Smooth muscle cell (in vitro differentiated cells): ENCODE results near the gene CPVL. TPM values are rescaled to one million over a fixed set of nuclear protein-coding genes. Genes with fewer than 3 reads are reported as not detected.

Experiments
- DNase-seq: peaks from one replicate; lab custom pipeline; 2025; ENCODE audit not compliant: unreplicated experiment; lab: John Stamatoyannopoulos, UW
- H2AFZ ChIP-seq: fragments of 200-600 bp; sonication (generic); 2 replicates; pipeline ENCODE4 v1.6.0; 2016; ENCODE audit warnings: antibody characterized with exemption, low read depth, mild to moderate bottlenecking
- H3F3A ChIP-seq: fragments of 200-600 bp; sonication (generic); 2 replicates; pipeline ENCODE4 v1.6.0; 2017; ENCODE audit warnings: antibody characterized with exemption, low read depth
- H3K27ac ChIP-seq: fragments of 200-600 bp; sonication (generic); 2 replicates; pipeline ENCODE4 v1.5.1; 2016; ENCODE audit warnings: low read depth, mild to moderate bottlenecking
- H3K27me3 ChIP-seq: fragments of 200-600 bp; sonication (generic); 2 replicates; pipeline ENCODE4 v1.6.1; 2016; ENCODE audit warnings: low read depth, mild to moderate bottlenecking
- H3K36me3 ChIP-seq: fragments of 200-600 bp; sonication (generic); 2 replicates; pipeline ENCODE4 v1.5.1; 2016; ENCODE audit warnings: low read depth
- H3K4me1 ChIP-seq: fragments of 200-600 bp; sonication (generic); 2 replicates; pipeline ENCODE4 v1.5.1; 2016; ENCODE audit warnings: low read depth
- H3K4me2 ChIP-seq: fragments of 200-600 bp; sonication (generic); 2 replicates; pipeline ENCODE4 v1.6.0; 2016; ENCODE audit warnings: mild to moderate bottlenecking
- H3K4me3 ChIP-seq: fragments of 200-600 bp; sonication (generic); 2 replicates; pipeline ENCODE4 v1.5.1; 2016; ENCODE audit warnings: mild to moderate bottlenecking
- H3K79me2 ChIP-seq: fragments of 200-600 bp; sonication (generic); 2 replicates; pipeline ENCODE4 v1.6.0; 2016; ENCODE audit warnings: low read depth, mild to moderate bottlenecking
- H3K9ac ChIP-seq: fragments of 200-600 bp; sonication (generic); 2 replicates; pipeline ENCODE4 v1.6.0; 2016; ENCODE audit warnings: low read depth
- H3K9me3 ChIP-seq: fragments of 200-600 bp; sonication (generic); replicated peaks from 2 replicates; pipeline ENCODE4 v1.5.1; 2016; ENCODE audit warnings: low read depth
- H4K20me1 ChIP-seq: fragments of 200-600 bp; sonication (generic); 2 replicates; pipeline ENCODE4 v1.6.0; 2016; ENCODE audit warnings: low read depth
- WGBS: methylation state at CpG from one replicate; pipeline ENCODE4 v1.1.7; 2016; ENCODE audit warnings: low lambda C conversion rate; 5-methylcytosine and 5-hydroxymethylcytosine counted together
- polyA plus RNA-seq: library from polyadenylated mRNA; unstranded; fragments of >200 nt; fragmentation: Nextera tagmentation; extraction: Ambion mirVana; gene quantifications from 2 replicates; pipeline ENCODE4 v1.2.1, GENCODE V29; 2016
- total RNA-seq: library from RNA; depleted of rRNA; stranded (reverse); fragments of >200 nt; gene quantifications from 2 replicates; pipeline ENCODE4 v1.2.3, GENCODE V29; 2014
- TF ChIP-seq, protein P1 (sequence below): fragments of 200-600 bp; sonication (generic); IDR thresholded peaks from 2 replicates; pipeline ENCODE4 v1.5.1; 2017; ENCODE audit warnings: borderline replicate concordance, mild to moderate bottlenecking, antibody characterized with exemption; ENCODE audit not compliant: insufficient read depth, poor library complexity, severe bottlenecking

CPVL gene
- total and polyA plus RNA-seq, 2 experiments from 2014 or later, result 7.2 to 29.8 TPM

DNA sequence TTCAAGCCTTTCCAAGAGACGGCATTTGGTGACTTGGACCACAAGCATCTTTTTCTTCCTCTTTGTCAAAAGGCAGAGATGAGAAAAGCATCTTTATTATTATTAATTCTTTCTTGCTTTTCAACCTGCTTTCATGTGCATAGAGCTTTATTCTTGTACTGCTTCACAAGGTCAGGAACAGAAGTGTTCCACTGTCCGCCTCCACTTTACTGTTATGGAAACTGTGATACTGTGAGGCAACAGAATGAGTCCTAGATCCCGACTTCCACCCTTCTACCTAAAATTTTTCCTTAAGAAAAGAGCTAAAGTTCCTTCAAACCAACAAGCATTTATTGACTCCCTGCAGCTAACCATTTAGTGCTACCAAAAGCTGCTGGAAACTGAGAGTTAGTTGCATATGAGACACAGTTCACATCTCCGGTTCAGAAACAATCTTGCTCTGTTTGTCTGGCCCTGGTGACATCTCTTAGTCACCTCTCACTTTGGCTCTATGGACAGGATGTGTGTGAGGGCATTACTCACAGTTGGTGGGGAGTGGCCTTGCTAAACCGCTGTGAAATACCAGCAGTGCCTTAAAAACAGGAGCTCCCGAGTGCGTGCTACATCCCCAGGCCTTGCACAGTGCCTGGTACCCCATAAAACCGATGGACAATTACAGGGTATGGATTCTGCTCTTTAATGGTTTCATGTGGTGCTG, 111.1 kb downstream of the CPVL start:
- H3K9ac ChIP-seq, result peak overlapping the region; percentile 72
- H3K4me1 ChIP-seq, result peaks cover 40% of the 10 kb centered on the region
- no peak overlapping the region for H3K4me3 ChIP-seq
- H2AFZ ChIP-seq, result no peak overlapping the region
- WGBS, result 30% methylated on average over 8 of the region's 8 CpGs
- peaks cover 35% of the 10 kb centered on the region for H3F3A ChIP-seq
- peak overlapping the region; percentile 95 for H3K27ac ChIP-seq
- no peak for DNase-seq
- H3K9me3 ChIP-seq, result no peaks in the 10 kb centered on the region
- no peaks in the 10 kb centered on the region for H4K20me1 ChIP-seq
- no peaks in the 10 kb centered on the region for H3K27me3 ChIP-seq
- peak overlapping the region; percentile 79 for H3K4me2 ChIP-seq
- TF ChIP-seq, protein P1, sequence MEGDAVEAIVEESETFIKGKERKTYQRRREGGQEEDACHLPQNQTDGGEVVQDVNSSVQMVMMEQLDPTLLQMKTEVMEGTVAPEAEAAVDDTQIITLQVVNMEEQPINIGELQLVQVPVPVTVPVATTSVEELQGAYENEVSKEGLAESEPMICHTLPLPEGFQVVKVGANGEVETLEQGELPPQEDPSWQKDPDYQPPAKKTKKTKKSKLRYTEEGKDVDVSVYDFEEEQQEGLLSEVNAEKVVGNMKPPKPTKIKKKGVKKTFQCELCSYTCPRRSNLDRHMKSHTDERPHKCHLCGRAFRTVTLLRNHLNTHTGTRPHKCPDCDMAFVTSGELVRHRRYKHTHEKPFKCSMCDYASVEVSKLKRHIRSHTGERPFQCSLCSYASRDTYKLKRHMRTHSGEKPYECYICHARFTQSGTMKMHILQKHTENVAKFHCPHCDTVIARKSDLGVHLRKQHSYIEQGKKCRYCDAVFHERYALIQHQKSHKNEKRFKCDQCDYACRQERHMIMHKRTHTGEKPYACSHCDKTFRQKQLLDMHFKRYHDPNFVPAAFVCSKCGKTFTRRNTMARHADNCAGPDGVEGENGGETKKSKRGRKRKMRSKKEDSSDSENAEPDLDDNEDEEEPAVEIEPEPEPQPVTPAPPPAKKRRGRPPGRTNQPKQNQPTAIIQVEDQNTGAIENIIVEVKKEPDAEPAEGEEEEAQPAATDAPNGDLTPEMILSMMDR, result no peak
- no peaks in the 10 kb centered on the region for H3K79me2 ChIP-seq
- no peaks in the 10 kb centered on the region for H3K36me3 ChIP-seq

DNA sequence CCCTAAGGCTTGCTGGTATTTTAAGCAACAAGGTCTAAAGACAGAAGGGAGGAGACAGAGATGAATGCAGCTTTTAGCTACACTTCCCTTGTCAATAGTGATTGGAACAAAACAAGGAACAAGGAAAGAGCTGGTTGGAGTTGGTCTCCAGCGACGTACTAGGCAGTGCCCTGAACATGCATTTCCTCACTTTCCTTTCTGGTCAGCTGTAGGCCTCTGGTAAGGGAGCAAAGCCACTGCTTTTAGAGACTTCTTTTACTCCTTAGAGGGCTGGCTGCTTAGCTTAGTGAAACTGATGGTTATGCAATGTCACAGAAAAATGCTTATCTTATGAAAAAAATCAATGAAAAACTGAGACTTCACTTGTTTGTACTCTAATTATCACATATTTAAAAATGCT, 112.8 kb downstream of the CPVL start:
- no peaks in the 10 kb centered on the region for H3K9me3 ChIP-seq
- no peaks in the 10 kb centered on the region for H4K20me1 ChIP-seq
- no peak overlapping the region for H3K4me2 ChIP-seq
- WGBS, result 89% methylated on average over 2 of the region's 2 CpGs
- no peak overlapping the region for H3K27ac ChIP-seq
- no peak overlapping the region for H3K9ac ChIP-seq
- H3K36me3 ChIP-seq, result no peaks in the 10 kb centered on the region
- H3K4me3 ChIP-seq, result no peak overlapping the region
- H3K27me3 ChIP-seq, result no peaks in the 10 kb centered on the region
- TF ChIP-seq, protein P1, result no peak
- no peak overlapping the region for H2AFZ ChIP-seq
- no peaks in the 10 kb centered on the region for H3K79me2 ChIP-seq
- DNase-seq, result no peak
- peaks cover 24% of the 10 kb centered on the region for H3K4me1 ChIP-seq
- H3F3A ChIP-seq, result peaks cover 20% of the 10 kb centered on the region

GRCh38 chr7:29032146-29032545, 114.2 kb downstream of the CPVL start:
- peak overlapping the region; percentile 30 for H3K4me2 ChIP-seq
- no peak overlapping the region for H3K9ac ChIP-seq
- H3K4me1 ChIP-seq, result peaks cover 13% of the 10 kb centered on the region
- no peaks in the 10 kb centered on the region for H3K79me2 ChIP-seq
- no peaks in the 10 kb centered on the region for H3K36me3 ChIP-seq
- TF ChIP-seq, protein P1, result no peak
- no peaks in the 10 kb centered on the region for H4K20me1 ChIP-seq
- peak overlapping the region; percentile 18 for H3K27ac ChIP-seq
- WGBS, result 57% methylated on average over 4 of the region's 4 CpGs
- no peaks in the 10 kb centered on the region for H3K9me3 ChIP-seq
- no peak overlapping the region for H3K4me3 ChIP-seq
- no peaks in the 10 kb centered on the region for H3K27me3 ChIP-seq
- peaks cover 17% of the 10 kb centered on the region for H3F3A ChIP-seq
- peak overlapping the region; percentile 24 for H2AFZ ChIP-seq
- DNase-seq, result no peak

DNA sequence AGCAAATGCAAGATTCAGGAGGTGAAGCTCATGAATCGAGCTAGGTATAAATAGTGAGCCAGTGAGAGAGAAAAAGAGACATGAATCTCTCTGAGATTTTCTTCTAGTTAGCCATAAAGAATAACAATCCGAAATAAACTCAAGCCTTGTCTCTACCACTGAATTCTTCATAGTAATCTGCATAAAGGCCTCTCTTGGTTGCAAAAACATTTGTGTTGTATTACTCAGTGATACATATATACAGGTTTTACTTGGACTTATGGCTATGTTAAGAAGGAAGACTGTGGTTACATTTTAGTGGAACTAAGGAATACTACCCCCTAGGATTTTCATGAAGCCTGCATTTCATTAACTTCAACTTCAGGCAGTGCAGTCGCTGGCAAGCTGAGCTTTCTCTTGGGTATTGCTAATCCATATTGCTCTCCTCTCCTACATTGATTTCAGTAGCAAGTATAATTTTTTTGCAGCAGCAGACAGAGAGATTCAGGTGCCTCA, 115.5 kb downstream of the CPVL start:
- Histone ChIP-seq H3K9me3 (no peaks in the 10 kb centered on the region), H3K36me3 (no peaks in the 10 kb centered on the region), H3K4me1 (peaks cover 13% of the 10 kb centered on the region), H3K4me2 (peak overlapping the region; percentile 34), H2AFZ (peak overlapping the region; percentile 28), H3K9ac (no peak overlapping the region), H4K20me1 (no peaks in the 10 kb centered on the region), H3K4me3 (no peak overlapping the region), H3K27ac (peak overlapping the region; percentile 20), H3K27me3 (no peaks in the 10 kb centered on the region), H3F3A (peaks cover 10% of the 10 kb centered on the region), H3K79me2 (no peaks in the 10 kb centered on the region)
- no peak for DNase-seq
- 65% methylated on average over 3 of the region's 3 CpGs for WGBS
- TF ChIP-seq, protein P1, result no peak
